Astrocyte of the spinal cord (primary cell): ENCODE data around the gene PGR.

Experiments
- DNase-seq: peaks from one replicate; pipeline ENCODE4 v3.0.0; 2011; ENCODE audit warnings: low read depth, low spot score
- H3K4me3 ChIP-seq: 2 replicates; pipeline ENCODE4 v1.5.1; 2011; ENCODE audit warnings: low read depth, mild to moderate bottlenecking, low read length, moderate library complexity
- in situ Hi-C: cut with HindIII; loops from 2 replicates; pipeline ENCODE4 v1.10.0; 2017; ENCODE audit warnings: low sequenced_read_pairs
- TF ChIP-seq, protein P1 (sequence below): IDR thresholded peaks from 2 replicates; pipeline ENCODE4 v1.5.1; 2012; ENCODE audit warnings: low read depth, mild to moderate bottlenecking, low read length, inconsistent platforms

The PGR gene

DNA sequence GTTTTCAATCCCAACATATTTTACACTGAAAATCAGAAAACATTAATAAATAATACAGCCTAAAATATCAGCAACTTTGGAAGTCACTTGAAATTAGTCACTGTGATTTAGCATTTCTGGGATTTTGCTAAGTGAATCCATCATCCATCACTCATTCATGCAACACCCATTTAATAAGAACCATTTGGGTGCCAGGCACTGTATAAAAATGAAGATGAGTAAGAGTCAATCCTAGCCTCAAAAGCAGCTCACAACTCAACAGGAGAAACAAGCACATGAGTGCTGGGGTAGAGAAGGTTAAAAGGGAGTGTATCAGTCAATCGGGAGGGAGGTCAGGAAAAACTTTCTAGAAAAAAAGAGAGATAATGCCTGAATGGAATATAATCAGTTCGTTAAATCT is 77.9 kb downstream of the PGR start:
- no peak overlapping the region for H3K4me3 ChIP-seq
- DNase-seq: no peak
- in situ Hi-C loops: no loop called here
- TF ChIP-seq, protein P1, sequence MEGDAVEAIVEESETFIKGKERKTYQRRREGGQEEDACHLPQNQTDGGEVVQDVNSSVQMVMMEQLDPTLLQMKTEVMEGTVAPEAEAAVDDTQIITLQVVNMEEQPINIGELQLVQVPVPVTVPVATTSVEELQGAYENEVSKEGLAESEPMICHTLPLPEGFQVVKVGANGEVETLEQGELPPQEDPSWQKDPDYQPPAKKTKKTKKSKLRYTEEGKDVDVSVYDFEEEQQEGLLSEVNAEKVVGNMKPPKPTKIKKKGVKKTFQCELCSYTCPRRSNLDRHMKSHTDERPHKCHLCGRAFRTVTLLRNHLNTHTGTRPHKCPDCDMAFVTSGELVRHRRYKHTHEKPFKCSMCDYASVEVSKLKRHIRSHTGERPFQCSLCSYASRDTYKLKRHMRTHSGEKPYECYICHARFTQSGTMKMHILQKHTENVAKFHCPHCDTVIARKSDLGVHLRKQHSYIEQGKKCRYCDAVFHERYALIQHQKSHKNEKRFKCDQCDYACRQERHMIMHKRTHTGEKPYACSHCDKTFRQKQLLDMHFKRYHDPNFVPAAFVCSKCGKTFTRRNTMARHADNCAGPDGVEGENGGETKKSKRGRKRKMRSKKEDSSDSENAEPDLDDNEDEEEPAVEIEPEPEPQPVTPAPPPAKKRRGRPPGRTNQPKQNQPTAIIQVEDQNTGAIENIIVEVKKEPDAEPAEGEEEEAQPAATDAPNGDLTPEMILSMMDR: no peak

DNA sequence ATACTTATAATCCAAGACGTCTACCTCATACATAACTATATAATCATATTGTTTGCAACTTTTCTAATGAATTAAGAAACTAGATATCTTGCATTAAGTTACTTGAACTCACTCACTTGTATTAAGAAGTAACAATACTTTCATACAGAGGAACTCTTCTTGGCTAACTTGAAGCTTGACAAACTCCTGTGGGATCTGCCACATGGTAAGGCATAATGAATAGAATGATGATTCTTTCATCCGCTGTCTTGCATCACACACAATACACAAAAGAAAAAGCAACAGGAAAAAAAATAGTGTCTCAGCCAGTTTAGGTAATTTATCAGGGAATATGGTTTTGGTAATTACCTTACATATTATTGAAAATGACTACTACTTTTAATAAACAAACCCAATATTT is 79.8 kb downstream of the PGR start:
- TF ChIP-seq, protein P1: no peak
- no peak overlapping the region for H3K4me3 ChIP-seq
- no peak for DNase-seq
- in situ Hi-C loops: no loop called here

GRCh38 chr11:101049123-101049522 is 80.5 kb downstream of the PGR start:
- DNase-seq: no peak
- H3K4me3 ChIP-seq: no peak overlapping the region
- in situ Hi-C loops: no loop called here
- TF ChIP-seq, protein P1: no peak

- no peak overlapping the region for H3K4me3 ChIP-seq
- no peak for DNase-seq
- TF ChIP-seq, protein P1: no peak
- in situ Hi-C loops: no loop called here
These were observed 81.1 kb downstream of the PGR start for GRCh38 chr11:101048479-101048878.

DNA sequence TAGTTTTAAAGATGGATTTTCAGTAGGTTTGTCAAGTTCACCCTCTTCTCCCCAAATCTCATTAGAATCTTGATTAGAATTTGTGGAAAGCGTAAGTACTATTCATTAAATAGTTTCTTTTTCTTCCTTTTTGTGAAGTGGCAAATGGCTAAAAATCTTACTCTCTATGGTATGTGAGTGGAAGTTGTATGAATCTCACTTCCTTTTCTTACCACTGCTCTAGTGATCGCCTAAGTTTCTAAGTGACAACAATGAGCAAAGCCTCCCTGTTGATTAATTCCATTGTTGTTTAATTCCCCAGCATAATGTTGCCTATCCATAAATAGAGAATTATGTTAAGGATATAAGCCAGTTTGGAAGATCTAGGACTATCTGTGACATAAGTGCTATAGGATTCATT is 82.7 kb downstream of the PGR start:
- TF ChIP-seq, protein P1: no peak
- in situ Hi-C loops: no loop called here
- no peak for DNase-seq
- no peak overlapping the region for H3K4me3 ChIP-seq

DNA sequence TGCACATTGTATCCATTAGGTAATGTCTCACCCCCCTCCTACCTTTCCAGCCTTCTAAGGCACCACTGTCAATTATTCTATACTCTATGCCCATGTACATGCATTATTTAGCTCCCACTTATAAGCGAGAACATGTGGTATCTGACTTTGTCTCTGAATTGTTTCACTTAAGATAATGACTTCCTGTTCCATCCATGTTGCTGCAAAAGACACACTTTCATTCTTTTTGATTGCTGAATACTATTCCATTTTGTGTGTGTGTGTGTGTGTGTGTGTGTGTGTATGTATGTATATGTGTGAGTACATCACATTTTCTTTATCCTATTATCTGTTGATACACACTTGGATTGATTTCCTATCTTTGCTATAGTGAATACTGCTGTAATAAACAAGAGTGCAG is 84.2 kb downstream of the PGR start:
- TF ChIP-seq, protein P1: no peak
- in situ Hi-C loops: no loop called here

GRCh38 chr11:101043940-101044339 is 85.7 kb downstream of the PGR start:
- no peak overlapping the region for H3K4me3 ChIP-seq
- no peak for DNase-seq
- in situ Hi-C loops: no loop called here
- TF ChIP-seq, protein P1: no peak

More for the DNA sequence above, 84.2 kb downstream of the PGR start:
- DNase-seq: no peak
- H3K4me3 ChIP-seq: no peak overlapping the region
